Lung (tissue), 12 donors: ENCODE results near the gene ZBTB46. TPM values are rescaled to one million over a fixed set of nuclear protein-coding genes. Genes with fewer than 3 reads are reported as not detected.

Source experiments
- ATAC-seq: fragments of 200-7000 bp; cut with Tn5 transposase; one replicate; pipeline ENCODE4 v1.9.1; 2020; ENCODE audit warnings: moderate number of reproducible peaks; ENCODE audit not compliant: insufficient read depth, low FRiP score
- DNase-seq, 3 donors: peaks; one replicate each; pipeline ENCODE4 v3.0.0-alpha.2; 2013 to 2017
- H3K27ac ChIP-seq, 2 donors: one replicate each; pipeline ENCODE4 v1.5.1; 2013; ENCODE audit warnings: mild to moderate bottlenecking in 2 of 2, moderate library complexity in 2 of 2, control low read depth in 1 of 2, inconsistent platforms in 1 of 2, low read depth in 1 of 2, low read length in 1 of 2
- H3K27me3 ChIP-seq, 3 donors: one replicate each; pipeline ENCODE4 v1.5.1; 2013; ENCODE audit warnings: low read length in 2 of 3; ENCODE audit not compliant: control insufficient read depth in 3 of 3, insufficient read depth in 3 of 3
- H3K36me3 ChIP-seq, 4 donors: one replicate each; pipeline ENCODE4 v1.5.1; 2013; ENCODE audit warnings: low read length in 4 of 4, mild to moderate bottlenecking in 1 of 4, moderate library complexity in 1 of 4; ENCODE audit not compliant: control insufficient read depth in 4 of 4, insufficient read depth in 4 of 4
- H3K4me1 ChIP-seq, 5 donors: one replicate each; pipeline ENCODE4 v1.5.1; 2013; ENCODE audit warnings: low read length in 5 of 5, mild to moderate bottlenecking in 2 of 5, moderate library complexity in 1 of 5; ENCODE audit not compliant: control insufficient read depth in 5 of 5, insufficient read depth in 5 of 5
- H3K4me3 ChIP-seq: one replicate; pipeline ENCODE4 v1.5.1; 2013; ENCODE audit warnings: mild to moderate bottlenecking, control low read depth, moderate library complexity
- H3K9ac ChIP-seq, 2 donors: one replicate each; pipeline ENCODE4 v1.5.1; 2013; ENCODE audit warnings: low read length in 2 of 2, control low read depth in 1 of 2; ENCODE audit not compliant: insufficient read depth in 1 of 2
- H3K9me3 ChIP-seq, 4 donors: one replicate each; pipeline ENCODE4 v1.5.1; 2013; ENCODE audit warnings: low read length in 3 of 4, mild to moderate bottlenecking in 1 of 4, moderate library complexity in 1 of 4; ENCODE audit not compliant: control insufficient read depth in 4 of 4, insufficient read depth in 3 of 4
- WGBS, 2 donors: extraction: QIAGEN DNeasy Blood & Tissue Kit; methylation state at CpG; one replicate each; pipeline ENCODE4 v1.1.7; 2013; 5-methylcytosine and 5-hydroxymethylcytosine counted together
- polyA plus RNA-seq, 2 donors: library from polyadenylated mRNA; stranded (reverse); fragments of 200-250 nt; gene quantifications; one replicate each; pipeline ENCODE4 v1.2.1, GENCODE V29; 2013
- total RNA-seq, 2 donors: library from RNA; depleted of rRNA in 1 of 2; stranded (reverse); fragments of >200 nt in 1 of 2; gene quantifications; one replicate each; pipeline ENCODE4 v1.2.1, GENCODE V29; 2014 to 2021
- TF ChIP-seq, protein P1 (sequence below): IDR thresholded peaks from 2 replicates; pipeline ENCODE4 v1.5.1; 2012; ENCODE audit warnings: mild to moderate bottlenecking; ENCODE audit errors: control extremely low read depth, extremely low read depth
- donor health status: control.
- donor health status: control.
- donor health status: Bipolar disorder and iron deficiency.
- donor health status: healthy.
- donor health status: DM: yes; HTN: yes; CAD: no.

Gene ZBTB46
- total and polyA plus RNA-seq, 4 donors: 3.4 to 15.3 (median 7.6) TPM

DNA sequence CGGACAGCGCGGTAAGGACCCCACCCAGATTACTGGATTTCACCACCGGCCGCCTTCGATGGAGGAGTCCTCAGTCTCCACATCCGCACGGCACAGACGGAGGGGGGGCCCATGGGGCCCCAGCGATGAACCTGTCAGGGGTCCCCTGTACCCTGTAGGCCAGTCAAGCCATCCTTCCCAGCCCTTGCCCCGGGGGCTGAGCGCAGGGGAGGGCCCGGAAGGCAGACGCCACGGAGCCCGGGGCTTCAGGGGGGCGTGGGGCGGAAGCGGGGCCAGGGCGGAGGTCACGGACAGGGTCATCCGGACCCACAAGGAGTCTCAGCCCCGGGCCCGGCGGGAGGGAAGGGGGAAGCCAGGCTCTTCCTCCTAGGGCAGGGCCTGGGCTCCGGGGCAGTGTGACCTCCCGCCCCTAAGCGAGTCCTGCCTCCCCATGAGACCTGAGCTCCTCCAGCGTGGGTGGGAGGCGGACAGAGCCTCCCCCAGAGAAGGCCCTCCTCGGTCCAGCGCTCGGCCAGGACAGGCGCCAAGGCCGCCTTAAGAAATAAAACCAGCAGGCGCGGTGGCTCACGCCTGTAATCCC, 22.8 kb downstream of the ZBTB46 start:
- 94% methylated on average over 38 of the region's 38 CpGs for WGBS, 2 donors
- ATAC-seq: no peak
- no peak for DNase-seq

DNA sequence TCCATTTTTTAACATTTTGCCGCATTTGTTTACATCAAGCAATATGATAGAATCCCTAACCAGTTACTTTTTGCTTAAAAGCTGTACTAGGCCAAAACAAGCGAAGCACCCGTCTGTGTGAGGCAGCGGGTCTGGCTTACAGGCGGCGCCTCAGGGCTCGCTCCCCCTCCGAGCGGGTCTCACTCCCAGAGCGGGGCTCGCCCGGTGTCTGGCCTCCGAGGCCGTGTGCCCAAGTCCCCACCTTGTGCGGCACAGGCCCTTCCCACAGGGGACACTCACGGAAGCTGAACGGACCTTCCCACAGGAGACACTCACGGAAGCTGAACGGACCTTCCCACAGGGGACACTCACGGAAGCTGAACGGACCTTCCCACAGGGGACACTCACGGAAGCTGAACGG, 23.4 kb downstream of the ZBTB46 start:
- Histone ChIP-seq H3K4me3 (no peak overlapping the region), H3K4me1 (no peaks in the 10 kb centered on the region), H3K36me3 (peaks cover 0 to 2% (median under 1%) of the 10 kb centered on the region in 4 donors), H3K27ac (no peak overlapping the region), H3K9ac (no peak overlapping the region), H3K9me3 (no peaks in the 10 kb centered on the region), H3K27me3 (no peaks in the 10 kb centered on the region)
- WGBS, 2 donors: 97 to 98% methylated on average over 22 to 23 of the region's 23 CpGs
- no peak for DNase-seq
- no peak for ATAC-seq
- TF ChIP-seq, protein P1, sequence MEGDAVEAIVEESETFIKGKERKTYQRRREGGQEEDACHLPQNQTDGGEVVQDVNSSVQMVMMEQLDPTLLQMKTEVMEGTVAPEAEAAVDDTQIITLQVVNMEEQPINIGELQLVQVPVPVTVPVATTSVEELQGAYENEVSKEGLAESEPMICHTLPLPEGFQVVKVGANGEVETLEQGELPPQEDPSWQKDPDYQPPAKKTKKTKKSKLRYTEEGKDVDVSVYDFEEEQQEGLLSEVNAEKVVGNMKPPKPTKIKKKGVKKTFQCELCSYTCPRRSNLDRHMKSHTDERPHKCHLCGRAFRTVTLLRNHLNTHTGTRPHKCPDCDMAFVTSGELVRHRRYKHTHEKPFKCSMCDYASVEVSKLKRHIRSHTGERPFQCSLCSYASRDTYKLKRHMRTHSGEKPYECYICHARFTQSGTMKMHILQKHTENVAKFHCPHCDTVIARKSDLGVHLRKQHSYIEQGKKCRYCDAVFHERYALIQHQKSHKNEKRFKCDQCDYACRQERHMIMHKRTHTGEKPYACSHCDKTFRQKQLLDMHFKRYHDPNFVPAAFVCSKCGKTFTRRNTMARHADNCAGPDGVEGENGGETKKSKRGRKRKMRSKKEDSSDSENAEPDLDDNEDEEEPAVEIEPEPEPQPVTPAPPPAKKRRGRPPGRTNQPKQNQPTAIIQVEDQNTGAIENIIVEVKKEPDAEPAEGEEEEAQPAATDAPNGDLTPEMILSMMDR: no peak

More for the DNA sequence above, 22.8 kb downstream of the ZBTB46 start:
- no peak overlapping the region for H3K27ac ChIP-seq
- no peaks in the 10 kb centered on the region for H3K27me3 ChIP-seq
- TF ChIP-seq, protein P1: no peak
- H3K4me1 ChIP-seq: no peaks in the 10 kb centered on the region
- peaks cover 0 to 2% (median under 1%) of the 10 kb centered on the region in 4 donors for H3K36me3 ChIP-seq
- no peak overlapping the region for H3K4me3 ChIP-seq
- no peak overlapping the region for H3K9ac ChIP-seq
- no peaks in the 10 kb centered on the region for H3K9me3 ChIP-seq

DNA sequence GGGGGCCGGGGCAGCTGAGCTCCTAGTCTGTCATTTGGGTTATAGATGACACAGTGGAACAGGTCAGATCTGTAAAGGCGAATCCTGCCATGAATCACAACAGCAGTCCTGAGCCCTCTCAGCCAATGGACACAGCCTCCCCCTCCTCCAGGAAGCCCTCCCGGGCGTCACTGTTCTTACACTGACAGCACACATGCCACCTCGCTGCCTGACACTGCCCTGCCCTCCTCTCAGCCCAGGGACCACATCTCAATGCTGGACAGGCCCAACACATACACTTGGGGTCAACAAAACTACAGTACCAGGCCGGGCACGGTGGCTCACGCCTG, 26.8 kb downstream of the ZBTB46 start:
- no peak for DNase-seq
- H3K27ac ChIP-seq: peak overlapping the region in 1 of 2 donors; percentile 71
- H3K36me3 ChIP-seq: peaks cover 0 to 4% (median 0%) of the 10 kb centered on the region in 4 donors
- TF ChIP-seq, protein P1: no peak
- ATAC-seq: no peak
- no peaks in the 10 kb centered on the region for H3K9me3 ChIP-seq
- no peaks in the 10 kb centered on the region for H3K27me3 ChIP-seq
- no peaks in the 10 kb centered on the region for H3K4me1 ChIP-seq
- 82 to 87% methylated on average over 8 of the region's 8 CpGs for WGBS, 2 donors
- no peak overlapping the region for H3K4me3 ChIP-seq
- no peak overlapping the region for H3K9ac ChIP-seq
